ENCODE measurements around the gene CCDC136.

Gene CCDC136

DNA sequence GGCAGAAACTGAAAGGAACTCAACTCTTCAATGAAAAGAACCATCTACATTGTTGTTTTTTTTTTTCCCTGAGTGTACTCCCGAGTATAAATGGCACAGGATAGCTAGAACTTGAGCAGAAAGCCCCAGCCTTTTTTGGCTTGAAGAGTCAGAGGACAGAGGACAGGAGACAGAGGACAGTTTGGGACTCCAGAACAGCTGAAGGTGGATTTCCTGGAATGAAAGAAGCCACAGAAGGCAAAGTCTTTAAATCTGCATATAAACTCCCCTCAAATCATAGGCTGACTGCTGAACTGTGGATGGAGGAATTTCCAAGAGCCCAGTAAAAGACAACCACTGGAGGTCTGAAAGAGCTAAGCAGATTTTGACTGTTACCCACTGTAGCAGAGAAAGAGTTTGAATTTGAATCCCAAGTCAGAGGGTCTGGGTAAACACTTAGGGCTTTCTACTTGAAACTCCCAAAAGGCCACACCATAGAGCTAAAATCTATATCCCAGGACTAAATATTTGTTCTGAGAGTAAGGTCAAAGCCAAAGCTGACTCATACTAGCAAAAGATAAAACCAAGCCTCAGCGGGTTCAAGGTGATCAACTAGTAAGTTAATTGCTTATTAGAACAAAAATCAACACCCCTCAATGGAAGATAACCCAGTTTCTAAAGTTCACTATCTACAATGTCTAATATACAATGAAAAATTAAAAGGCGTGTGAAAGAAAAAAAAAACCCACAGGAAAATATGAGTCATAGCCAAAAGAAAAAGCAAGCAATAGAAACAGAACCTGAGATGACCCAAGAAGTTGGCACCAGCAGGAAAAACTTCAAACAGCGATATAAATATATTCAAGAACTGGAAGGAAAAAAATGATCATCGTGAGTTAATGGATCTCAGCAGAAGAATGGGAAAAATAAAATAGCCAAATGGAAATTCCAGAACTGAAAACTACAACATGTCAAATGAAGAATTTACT is 14.3 kb upstream of the CCDC136 start:
- H3K36me3 ChIP-seq (ENCODE audit: insufficient read depth, insufficient read length, low read length): peaks cover 15% of the 10 kb centered on the region
- no peak for TF ChIP-seq SUZ12 (IDR thresholded peaks at IDR 0.05; ENCODE audit: extremely low read depth, insufficient read depth, insufficient read length)
- TF ChIP-seq YY1 (IDR thresholded peaks at IDR 0.05; ENCODE audit: insufficient read depth, insufficient read length): no peak
- TF ChIP-seq ZNF274 (IDR thresholded peaks at IDR 0.05; ENCODE audit: low read depth, low read length): no peak
- no peak overlapping the region for H3K9ac ChIP-seq (ENCODE audit: insufficient read length, low read depth)

DNA sequence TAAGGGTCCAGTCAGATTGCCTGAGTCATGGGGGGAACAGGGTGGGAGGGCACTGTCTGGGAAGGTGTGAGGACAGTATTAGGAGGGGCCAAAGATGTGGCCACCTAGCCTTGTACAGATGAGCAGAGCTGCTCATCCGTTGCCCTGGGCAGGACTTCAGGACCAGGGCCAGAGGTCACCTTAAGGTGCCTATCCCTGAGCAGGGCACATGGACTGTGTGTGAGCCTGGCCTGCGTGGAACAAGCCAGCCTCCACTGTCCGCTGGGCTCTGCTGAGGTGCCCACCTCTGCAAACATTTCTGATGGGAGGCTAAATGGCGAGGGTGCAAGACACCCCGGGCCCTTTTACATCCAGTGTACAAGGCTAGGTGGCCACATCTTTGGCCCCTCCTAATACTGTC is 12.8 kb upstream of the CCDC136 start:
- DNase-seq (ENCODE audit: low read depth, low spot score): no peak
- peaks cover 2% of the 10 kb centered on the region for H3K4me1 ChIP-seq (ENCODE audit: insufficient read depth, insufficient read length)

More for the DNA sequence above, 14.3 kb upstream of the CCDC136 start:
- no peaks in the 10 kb centered on the region for H3K4me1 ChIP-seq (ENCODE audit: insufficient read depth, insufficient read length)
- 0 out of 2 replicates have a peak, but pooled peaks cover 7% of the 10 kb centered on the region for H3K9me3 ChIP-seq (ENCODE audit: insufficient read depth, low read length)
- H3K4me3 ChIP-seq (ENCODE audit: insufficient read length, low read depth): no peak overlapping the region
- H3K27me3 ChIP-seq (ENCODE audit: insufficient read depth, insufficient read length): no peaks in the 10 kb centered on the region
- no peak for DNase-seq (ENCODE audit: low read depth, low spot score)

DNA sequence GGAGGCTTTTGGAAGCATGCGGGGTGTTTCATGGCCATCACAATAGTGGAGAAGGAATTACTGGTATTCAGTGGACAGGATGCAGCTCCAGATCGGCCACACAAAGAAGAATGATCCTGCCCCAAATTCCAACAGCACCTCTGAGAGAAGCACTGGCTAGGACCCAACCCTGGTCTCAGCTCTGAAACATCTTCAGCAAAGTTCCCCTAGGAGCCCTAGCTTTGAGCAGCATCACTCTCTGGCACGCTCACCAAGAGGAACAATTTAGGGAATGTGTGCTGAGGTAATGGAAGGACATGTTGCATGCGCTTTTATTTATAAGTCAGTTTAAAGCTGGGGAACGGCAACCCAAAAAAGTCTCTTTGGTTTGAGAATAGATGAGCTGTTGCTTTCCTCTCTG is 10.6 kb upstream of the CCDC136 start:
- DNase-seq (ENCODE audit: low read depth, low spot score): no peak
- 0 out of 2 replicates have a peak, but pooled peaks cover 7% of the 10 kb centered on the region for H3K9me3 ChIP-seq (ENCODE audit: insufficient read depth, low read length)

More for the DNA sequence above, 12.8 kb upstream of the CCDC136 start:
- Histone ChIP-seq H3K4me3 (ENCODE audit: insufficient read length, low read depth) (no peak overlapping the region), H3K9ac (ENCODE audit: insufficient read length, low read depth) (no peak overlapping the region), H3K27me3 (ENCODE audit: insufficient read depth, insufficient read length) (no peaks in the 10 kb centered on the region), H3K9me3 (ENCODE audit: insufficient read depth, low read length) (0 out of 2 replicates have a peak, but pooled peaks cover 7% of the 10 kb centered on the region), H3K36me3 (ENCODE audit: insufficient read depth, insufficient read length, low read length) (peaks cover 5% of the 10 kb centered on the region)
- TF ChIP-seq SUZ12 (IDR thresholded peaks at IDR 0.05; ENCODE audit: extremely low read depth, insufficient read depth, insufficient read length): no peak
- no peak for TF ChIP-seq ZNF274 (IDR thresholded peaks at IDR 0.05; ENCODE audit: low read depth, low read length)
- TF ChIP-seq YY1 (IDR thresholded peaks at IDR 0.05; ENCODE audit: insufficient read depth, insufficient read length): no peak

DNA sequence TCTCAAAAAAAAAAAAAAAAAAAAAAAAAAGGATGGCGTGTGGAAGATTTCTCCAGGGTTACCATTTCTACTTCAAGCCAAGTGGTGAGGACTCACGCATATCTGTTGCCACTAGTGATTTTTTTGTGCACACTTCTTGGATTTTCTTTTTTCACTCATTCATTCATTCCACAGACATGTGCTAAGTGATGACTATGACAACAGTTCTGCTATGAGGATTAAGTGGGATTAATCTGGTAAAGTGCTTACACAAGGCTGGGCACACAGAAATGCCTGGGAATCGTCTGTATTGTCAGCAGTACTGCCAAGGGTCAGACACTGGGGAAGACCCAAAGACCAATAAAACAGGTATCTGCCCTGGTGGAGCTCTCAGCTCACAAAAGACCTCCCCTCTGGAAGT is 9.9 kb upstream of the CCDC136 start:
- Histone ChIP-seq H3K9me3 (ENCODE audit: insufficient read depth, low read length) (0 out of 2 replicates have a peak, but pooled peaks cover 7% of the 10 kb centered on the region), H3K36me3 (ENCODE audit: insufficient read depth, insufficient read length, low read length) (no peaks in the 10 kb centered on the region), H3K9ac (ENCODE audit: insufficient read length, low read depth) (no peak overlapping the region), H3K27me3 (ENCODE audit: insufficient read depth, insufficient read length) (no peaks in the 10 kb centered on the region), H3K4me3 (ENCODE audit: insufficient read length, low read depth) (no peak overlapping the region), H3K4me1 (ENCODE audit: insufficient read depth, insufficient read length) (peaks cover 2% of the 10 kb centered on the region)
- DNase-seq (ENCODE audit: low read depth, low spot score): no peak
- no peak for TF ChIP-seq ZNF274 (IDR thresholded peaks at IDR 0.05; ENCODE audit: low read depth, low read length)

More for the DNA sequence above, 10.6 kb upstream of the CCDC136 start:
- Histone ChIP-seq H3K27me3 (ENCODE audit: insufficient read depth, insufficient read length) (no peaks in the 10 kb centered on the region), H3K9ac (ENCODE audit: insufficient read length, low read depth) (no peak overlapping the region), H3K4me1 (ENCODE audit: insufficient read depth, insufficient read length) (peaks cover 2% of the 10 kb centered on the region), H3K36me3 (ENCODE audit: insufficient read depth, insufficient read length, low read length) (no peaks in the 10 kb centered on the region), H3K4me3 (ENCODE audit: insufficient read length, low read depth) (no peak overlapping the region)
- TF ChIP-seq SUZ12 (IDR thresholded peaks at IDR 0.05; ENCODE audit: extremely low read depth, insufficient read depth, insufficient read length): no peak
- TF ChIP-seq YY1 (IDR thresholded peaks at IDR 0.05; ENCODE audit: insufficient read depth, insufficient read length): no peak
- no peak for TF ChIP-seq ZNF274 (IDR thresholded peaks at IDR 0.05; ENCODE audit: low read depth, low read length)

DNA sequence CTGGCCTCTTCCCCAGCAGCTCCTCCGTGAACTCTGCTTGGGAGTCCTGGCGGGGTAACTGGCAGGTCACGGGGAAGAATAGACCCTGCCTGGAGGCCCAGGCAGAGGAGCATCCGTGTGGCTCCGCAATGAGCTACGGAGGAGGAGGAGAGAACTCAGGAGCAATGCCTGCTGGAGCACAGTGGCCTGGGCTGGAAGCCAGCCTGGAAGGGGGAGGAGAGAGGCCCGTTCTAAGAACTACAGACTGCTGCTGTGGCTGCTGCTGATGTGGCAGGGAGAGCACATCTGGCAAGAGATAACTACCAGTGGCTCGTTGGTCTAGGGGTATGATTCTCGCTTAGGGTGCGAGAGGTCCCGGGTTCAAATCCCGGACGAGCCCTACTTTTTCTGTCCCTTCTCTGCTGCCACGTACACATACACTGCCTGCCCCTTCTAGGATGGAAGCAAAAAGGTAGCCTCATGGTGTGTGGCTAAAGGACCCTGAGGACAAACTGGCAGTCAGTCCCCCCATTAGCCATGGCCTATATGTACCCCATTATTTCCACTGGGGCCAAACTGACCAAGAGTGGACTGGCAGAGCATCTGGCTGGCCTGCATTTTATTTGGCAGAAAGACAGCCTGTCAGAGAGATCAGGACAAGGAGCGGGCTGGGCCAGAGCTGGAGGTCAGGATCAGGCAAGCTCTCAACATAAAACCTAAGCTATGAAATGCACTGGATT is 8.5 kb upstream of the CCDC136 start:
- no peak for DNase-seq (ENCODE audit: low read depth, low spot score)
- Histone ChIP-seq H3K9me3 (ENCODE audit: insufficient read depth, low read length) (0 out of 2 replicates have a peak, but pooled peaks cover under 1% of the 10 kb centered on the region), H3K27me3 (ENCODE audit: insufficient read depth, insufficient read length) (no peaks in the 10 kb centered on the region), H3K4me3 (ENCODE audit: insufficient read length, low read depth) (no peak overlapping the region), H3K9ac (ENCODE audit: insufficient read length, low read depth) (no peak overlapping the region), H3K4me1 (ENCODE audit: insufficient read depth, insufficient read length) (peaks cover 2% of the 10 kb centered on the region), H3K36me3 (ENCODE audit: insufficient read depth, insufficient read length, low read length) (no peaks in the 10 kb centered on the region)
- no peak for TF ChIP-seq ZNF274 (IDR thresholded peaks at IDR 0.05; ENCODE audit: low read depth, low read length)
- no peak for TF ChIP-seq SUZ12 (IDR thresholded peaks at IDR 0.05; ENCODE audit: extremely low read depth, insufficient read depth, insufficient read length)
- no peak for TF ChIP-seq YY1 (IDR thresholded peaks at IDR 0.05; ENCODE audit: insufficient read depth, insufficient read length)

DNA sequence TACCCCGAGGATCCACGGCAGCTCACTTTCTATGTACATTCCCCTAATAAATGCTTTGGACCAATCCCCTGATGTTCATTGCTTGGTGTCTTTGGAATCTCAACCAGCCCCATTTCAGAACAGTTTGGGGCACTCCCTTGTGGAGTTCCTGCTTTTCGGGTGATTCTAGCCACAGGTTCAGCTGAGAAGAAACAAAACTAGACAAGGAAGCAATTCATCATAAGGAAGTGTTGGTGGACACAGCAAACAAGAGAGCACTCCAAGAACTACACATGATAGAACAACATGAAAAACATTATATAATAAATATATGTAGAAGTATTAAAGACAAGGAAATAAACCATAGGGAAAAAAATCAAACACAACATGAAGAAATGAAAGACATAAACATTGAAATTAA is 6.0 kb upstream of the CCDC136 start:
- no peak for TF ChIP-seq ZNF274 (IDR thresholded peaks at IDR 0.05; ENCODE audit: low read depth, low read length)
- no peak for TF ChIP-seq SUZ12 (IDR thresholded peaks at IDR 0.05; ENCODE audit: extremely low read depth, insufficient read depth, insufficient read length)
- no peak for TF ChIP-seq YY1 (IDR thresholded peaks at IDR 0.05; ENCODE audit: insufficient read depth, insufficient read length)

More for the DNA sequence above, 6.0 kb upstream of the CCDC136 start:
- no peaks in the 10 kb centered on the region for H3K36me3 ChIP-seq (ENCODE audit: insufficient read depth, insufficient read length, low read length)
- DNase-seq (ENCODE audit: low read depth, low spot score): no peak
- H3K4me3 ChIP-seq (ENCODE audit: insufficient read length, low read depth): no peak overlapping the region
- H3K9ac ChIP-seq (ENCODE audit: insufficient read length, low read depth): no peak overlapping the region
- H3K27me3 ChIP-seq (ENCODE audit: insufficient read depth, insufficient read length): peaks cover 17% of the 10 kb centered on the region
- H3K9me3 ChIP-seq (ENCODE audit: insufficient read depth, low read length): no peaks in the 10 kb centered on the region
- peaks cover 2% of the 10 kb centered on the region for H3K4me1 ChIP-seq (ENCODE audit: insufficient read depth, insufficient read length)
